DMS 273 treated with DMSO at 0.1 percent for 48 hours (cell line): ENCODE results near the gene HS3ST4.

Experiments
- DNase-seq: peaks from one replicate; lab custom pipeline; 2025; lab: John Stamatoyannopoulos, UW

Gene HS3ST4

DNA sequence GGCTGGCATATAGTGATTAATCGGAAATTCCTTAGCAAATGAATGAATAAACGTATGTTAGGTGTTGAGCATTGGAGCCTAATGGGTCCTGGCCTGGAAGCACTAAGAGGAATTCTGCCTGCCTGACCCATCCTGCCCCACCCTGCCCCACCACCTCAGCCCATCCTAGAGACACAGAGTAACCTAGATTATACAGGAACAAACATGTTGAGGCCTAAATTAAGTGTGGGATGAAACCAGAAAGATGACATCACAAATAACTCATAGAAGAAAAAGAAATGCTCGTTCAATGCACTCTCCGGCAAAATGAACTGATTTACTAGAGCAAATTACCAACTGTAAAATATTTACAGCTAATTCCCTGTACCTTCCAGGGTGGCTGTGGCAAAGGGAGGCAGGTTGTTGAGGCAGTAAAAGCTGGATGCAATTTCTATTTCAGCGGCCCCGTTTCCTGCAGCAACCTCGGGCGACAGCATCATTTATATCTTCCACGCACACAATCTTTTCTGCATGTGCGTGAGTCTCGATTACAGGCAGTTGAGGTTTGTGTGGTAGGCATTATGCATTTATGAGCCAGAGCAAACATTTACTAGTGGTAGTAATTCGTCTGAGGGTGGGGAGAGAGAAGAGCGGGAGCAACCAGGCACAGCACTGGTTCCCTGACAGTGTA, 417.2 kb downstream of the HS3ST4 start:
- no peak for DNase-seq

DNA sequence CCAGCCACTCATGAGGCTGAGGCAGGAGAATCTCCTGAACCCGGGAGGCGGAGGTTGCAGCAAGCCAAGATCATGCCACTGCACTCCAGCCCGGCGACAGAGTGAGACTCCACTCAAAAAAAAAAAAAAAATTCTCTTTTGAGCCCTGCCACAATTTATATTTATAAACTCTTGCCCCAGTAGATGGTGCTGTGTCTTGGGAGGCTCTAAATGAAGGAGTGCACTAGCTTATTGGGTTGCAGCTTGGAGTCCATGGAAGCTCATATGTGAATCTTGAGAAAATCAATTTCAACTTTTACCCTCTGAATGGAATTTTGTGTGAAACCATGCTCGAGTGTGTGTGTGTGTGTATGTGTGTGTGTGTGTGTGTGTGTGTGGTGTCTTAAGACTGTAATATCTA, 420.1 kb downstream of the HS3ST4 start:
- no peak for DNase-seq

DNA sequence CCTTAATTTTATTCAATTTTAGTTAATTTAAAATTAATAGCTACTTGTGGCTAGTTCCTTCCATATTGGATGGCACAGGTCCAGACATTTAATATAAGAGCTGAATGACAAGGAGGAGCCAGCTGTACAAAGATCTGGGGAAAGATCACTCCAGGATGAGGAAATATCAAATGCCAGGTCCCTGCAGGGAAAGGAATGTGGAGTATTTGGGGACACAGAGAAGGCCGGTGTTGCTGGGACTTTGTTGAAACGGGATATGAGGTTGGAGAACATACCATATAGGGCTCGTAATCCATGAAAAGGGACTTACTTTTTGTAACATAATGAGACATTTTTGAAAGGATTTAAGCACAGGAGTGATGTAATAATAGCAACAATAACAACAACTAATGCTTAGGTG, 426.8 kb downstream of the HS3ST4 start:
- no peak for DNase-seq

- DNase-seq: no peak
These were observed 429.0 kb downstream of the HS3ST4 start for GRCh38 chr16:26120729-26121128.

GRCh38 chr16:26128296-26128695, 436.5 kb downstream of the HS3ST4 start:
- no peak for DNase-seq

DNA sequence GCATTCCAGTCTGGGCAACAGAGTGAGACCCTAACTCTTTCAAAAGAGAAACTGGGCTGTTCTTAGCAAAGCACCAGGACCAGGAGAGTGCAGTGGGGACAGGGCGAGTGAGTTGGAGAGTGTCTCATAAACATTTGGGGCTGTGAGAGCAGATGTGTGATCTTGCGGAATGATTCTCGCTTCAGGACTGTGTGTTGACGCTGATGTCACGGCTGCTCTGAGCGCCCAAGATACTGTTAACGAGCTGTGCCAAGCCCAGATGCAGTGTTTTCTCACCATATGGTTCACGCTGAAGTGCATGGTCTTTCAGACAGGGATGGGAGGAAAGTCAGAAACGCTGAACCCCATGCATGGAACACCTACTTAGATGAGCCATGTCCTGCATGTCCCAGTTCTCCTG, 438.2 kb downstream of the HS3ST4 start:
- no peak for DNase-seq

DNA sequence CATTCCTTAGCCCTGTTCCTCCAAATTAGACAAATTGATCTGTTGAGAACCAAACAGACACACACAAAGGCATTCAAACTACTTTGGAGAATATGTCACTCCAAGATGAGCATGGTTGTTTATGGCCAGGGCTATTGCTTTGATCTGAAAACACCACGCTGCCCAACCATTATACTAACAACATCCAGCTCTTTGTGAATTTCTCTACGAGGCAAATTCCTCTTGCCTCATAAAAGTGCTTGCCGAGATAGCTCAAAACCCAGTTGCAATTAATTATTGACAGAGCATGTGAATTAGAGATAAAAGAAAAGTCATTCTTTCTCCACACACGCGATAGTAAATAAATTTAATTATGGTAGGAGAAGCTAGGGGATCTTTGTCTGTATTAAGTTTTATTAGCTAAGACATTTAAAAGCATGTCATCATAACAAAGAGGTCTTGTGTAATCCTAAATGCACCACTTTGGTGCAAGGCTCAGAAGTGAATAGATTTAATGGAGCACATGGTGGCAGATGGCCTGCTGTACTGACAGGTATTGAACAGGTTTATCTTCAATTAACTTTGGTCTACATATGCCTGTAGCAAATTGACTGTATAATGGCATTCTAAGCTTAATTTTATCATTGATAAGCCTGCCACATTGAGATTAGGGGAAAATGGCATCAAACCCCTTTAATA, 441.8 kb downstream of the HS3ST4 start:
- no peak for DNase-seq

- no peak for DNase-seq
These were observed 442.8 kb downstream of the HS3ST4 start for GRCh38 chr16:26134588-26134987.

DNA sequence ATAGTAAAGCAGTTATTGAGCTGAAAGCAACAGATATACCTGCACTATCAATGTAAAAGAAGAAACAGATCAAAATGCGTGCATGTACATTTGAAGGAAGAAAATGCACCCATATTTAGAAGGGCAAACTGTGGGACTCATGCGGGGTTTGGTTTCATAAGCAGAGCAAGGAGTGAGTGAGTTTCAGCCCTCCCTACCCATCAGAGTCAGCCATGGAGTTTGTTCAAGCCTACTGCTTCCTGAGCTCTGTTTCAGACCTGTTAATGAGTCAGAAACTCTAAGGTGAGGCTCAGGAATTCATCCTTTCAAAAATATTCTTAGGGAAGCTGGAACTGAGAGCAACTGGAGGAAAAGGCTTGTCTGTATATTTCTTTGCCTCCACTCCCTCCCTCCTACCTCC, 446.2 kb downstream of the HS3ST4 start:
- no peak for DNase-seq

GRCh38 chr16:26139091-26139490, 447.3 kb downstream of the HS3ST4 start:
- DNase-seq: no peak

DNA sequence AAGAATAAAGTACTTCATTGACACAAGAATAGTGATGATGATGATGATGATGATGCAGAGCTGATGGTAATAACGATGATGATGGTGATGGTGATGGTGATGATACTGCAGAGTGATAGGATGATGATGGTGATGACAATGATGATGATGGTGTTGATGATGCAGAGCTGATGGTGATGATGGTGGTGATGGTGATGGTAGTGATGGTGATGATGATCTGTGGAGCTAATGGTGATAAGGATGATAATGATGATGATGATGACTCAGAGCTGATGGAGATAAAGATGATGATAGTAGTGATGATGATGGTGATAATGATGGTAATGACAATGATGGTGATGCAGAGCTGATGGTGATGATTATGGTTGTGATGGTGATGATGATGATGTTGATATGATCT, 448.1 kb downstream of the HS3ST4 start:
- DNase-seq: no peak

- no peak for DNase-seq
These were observed 457.8 kb downstream of the HS3ST4 start for GRCh38 chr16:26149364-26150190.

- no peak for DNase-seq
These were observed 463.5 kb downstream of the HS3ST4 start for GRCh38 chr16:26155221-26155620.

- no peak for DNase-seq
These were observed 465.6 kb downstream of the HS3ST4 start for GRCh38 chr16:26157319-26157718.

- no peak for DNase-seq
These were observed 466.5 kb downstream of the HS3ST4 start for GRCh38 chr16:26158142-26158759.

DNA sequence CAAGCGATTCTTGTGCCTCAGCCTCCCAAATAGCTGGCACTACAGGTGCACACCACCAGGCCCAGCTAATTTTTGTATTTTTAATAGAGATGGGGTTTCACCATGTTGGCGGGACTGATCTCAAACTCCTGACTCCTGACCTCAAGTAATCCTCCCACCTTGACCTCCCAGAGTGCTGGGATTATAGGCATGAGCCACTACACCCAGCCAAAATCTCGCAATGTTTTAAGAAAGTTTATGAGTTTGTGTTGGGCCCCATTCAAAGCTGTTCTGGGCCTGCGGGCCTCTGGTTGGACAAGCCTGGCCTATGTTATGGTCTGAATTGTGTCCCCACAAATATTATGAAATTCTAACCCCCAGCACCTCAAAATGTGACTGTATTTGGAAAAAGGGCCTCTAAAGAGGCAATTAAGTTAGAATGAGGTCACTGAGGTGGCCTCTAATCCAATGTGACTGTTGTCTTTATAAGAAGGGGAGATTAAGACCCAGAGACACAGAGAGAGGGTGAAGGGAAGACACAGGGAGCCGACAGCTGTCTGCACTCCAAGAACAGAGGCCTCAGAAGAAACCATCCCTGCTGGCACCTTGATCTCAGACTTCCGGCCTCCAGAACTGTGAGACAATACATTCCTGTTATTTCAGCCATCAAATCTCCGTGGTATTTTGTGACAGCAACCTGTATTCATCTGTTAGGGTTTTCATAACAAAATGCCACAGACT, 469.9 kb downstream of the HS3ST4 start:
- no peak for DNase-seq

DNA sequence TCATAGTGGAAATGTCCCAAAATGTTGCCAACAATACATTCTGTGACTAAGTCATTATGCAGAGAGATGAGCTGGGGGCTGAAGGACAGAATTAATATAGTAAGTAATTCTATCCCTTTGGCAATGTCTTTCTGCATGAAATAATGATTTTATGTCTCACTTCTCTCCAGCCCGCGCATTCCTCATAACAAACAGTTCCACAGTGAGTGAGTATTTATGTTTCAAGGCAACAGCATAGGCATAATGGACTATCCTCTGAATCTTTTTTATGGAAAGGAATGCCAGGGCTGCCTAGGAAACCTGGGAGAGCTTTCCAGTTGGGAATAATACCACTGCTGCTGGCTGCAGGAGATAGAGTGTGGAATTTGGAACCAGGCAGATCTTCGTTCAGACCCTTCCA, 477.7 kb downstream of the HS3ST4 start:
- DNase-seq: no peak

DNA sequence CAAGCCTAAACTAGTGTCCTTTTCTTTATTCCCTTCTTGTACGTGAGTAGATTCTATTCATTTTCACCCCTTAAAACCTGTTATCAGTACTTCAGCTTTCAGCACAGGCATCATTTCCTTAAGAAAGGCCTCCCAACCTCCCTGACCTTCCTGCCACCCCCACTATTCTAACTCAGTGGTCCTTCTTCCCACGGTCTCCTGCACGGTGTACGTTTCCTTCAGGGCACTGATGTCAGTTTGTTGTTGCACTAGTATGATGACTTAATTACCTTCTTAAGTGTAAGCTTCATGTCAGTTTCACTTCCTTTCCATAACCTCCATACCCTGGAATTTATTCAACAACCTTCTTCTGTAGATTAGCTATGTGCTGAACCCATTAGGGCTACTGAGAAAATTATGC, 484.2 kb downstream of the HS3ST4 start:
- DNase-seq: no peak

DNA sequence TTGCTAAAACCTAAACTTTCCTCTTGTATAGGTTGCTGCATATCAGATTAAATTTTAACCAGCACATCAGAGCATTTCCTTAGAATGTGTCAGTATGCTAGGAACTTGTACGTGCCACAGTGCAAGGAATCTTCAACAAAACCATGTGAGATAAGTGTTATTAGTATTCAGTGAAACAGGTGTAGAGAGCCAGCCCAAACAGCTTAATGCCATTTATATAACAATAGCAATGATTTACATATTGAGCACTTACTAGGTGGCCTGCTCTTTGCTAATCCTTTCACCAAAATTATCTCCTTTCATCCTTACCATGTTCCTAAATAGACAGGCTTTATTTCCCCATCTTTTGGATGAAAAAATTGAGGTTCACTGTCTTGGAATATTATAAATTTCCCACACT, 485.7 kb downstream of the HS3ST4 start:
- no peak for DNase-seq

DNA sequence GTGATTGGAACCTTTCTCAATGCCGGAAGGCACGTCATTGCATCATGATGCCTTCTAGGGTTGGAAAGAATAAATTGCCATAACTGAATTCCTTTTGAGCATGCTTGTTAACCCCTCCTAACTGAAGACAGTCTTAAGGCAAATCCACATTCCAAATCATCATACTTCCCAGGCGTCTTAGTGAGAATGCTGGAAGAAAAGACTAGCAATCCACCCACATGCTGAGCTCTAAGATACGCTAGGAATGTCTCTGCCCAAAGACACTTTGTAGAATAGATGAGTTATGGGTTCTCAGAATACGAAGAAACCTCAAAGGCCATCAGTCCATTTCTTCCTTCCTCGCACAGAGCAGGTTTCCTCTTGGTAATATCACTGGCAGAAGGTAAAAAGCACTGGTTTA, 486.5 kb downstream of the HS3ST4 start:
- no peak for DNase-seq

DNA sequence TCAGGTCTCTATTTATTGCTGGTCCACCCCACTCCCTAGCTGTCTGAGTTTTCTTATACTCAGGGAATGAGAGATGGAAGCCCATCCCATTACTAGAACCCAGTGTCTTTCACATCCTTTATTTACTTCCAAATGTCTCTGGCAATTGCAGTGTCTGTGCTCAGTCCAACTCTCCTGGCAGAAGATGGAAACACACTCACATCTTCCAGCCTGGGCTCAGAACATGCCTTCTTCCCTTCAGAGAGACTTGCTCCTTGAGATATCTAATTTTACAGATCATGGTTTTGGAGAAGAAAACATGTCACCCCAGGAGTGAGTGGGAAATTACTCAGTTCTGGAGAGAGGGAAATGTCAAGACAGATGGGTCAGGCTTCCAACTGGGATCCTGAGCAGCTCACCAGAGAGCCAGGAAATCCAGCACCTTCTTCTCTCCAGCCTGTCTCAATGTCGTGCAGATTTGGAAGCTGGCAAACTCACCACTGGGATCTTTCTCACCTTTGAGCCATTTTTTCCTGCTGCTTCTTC, 494.4 kb downstream of the HS3ST4 start:
- DNase-seq: no peak
